NOMO-1 (cell line): ENCODE results near the gene CHST11.
A peak's percentile ranks its signal among the peaks of the same experiment; 100 is the strongest.

Experiments
- DNase-seq, 2 experiments: peaks; one replicate each; lab custom pipeline; 2025; ENCODE audit not compliant: unreplicated experiment in 2 of 2; lab: John Stamatoyannopoulos, UW

The CHST11 gene

GRCh38 chr12:104746467-104747088, 289.8 kb downstream of the CHST11 start:
- no peak for DNase-seq

DNA sequence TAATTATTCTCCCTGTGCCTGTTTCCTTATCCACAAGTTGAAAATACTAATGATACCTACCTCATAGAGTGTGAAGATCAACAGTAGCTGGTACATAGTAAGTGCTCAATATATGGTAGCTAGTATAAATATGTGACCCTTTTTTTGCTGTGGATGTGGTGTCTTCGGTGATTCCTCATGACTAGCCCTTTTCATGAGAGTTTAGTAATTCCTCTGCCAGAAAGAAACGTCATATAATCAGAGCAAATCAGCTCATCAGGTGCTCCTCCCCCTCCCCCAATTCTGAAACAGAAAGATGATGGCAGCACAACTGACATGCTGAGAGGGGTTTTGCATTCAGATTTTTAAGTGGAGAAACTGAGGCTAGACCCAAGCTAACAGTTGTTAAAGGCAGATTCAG, 290.6 kb downstream of the CHST11 start:
- DNase-seq = no peak

- DNase-seq = no peak
Observed at GRCh38 chr12:104747955-104748354, 291.2 kb downstream of the CHST11 start.

GRCh38 chr12:104748356-104748755, 291.6 kb downstream of the CHST11 start:
- DNase-seq = no peak

DNA sequence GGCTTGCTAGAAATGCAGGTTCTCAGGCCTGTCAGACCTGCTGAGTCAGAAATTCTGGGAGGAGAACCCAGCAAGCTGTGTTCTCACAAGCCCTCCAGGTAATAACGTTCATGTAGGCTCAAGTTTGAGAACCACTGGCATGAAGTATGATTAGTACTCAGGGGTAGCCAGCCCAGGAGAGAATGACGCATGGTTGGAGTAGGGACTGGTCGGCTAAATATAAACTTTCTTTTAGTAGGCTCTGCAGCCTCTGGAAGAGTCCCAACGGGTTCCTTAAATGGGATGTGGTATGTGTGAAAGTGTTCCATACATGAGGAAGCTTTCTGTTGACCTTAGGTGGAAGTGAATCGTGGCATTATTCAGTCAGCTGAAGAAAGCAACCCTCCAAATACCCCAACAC, 292.0 kb downstream of the CHST11 start:
- no peak for DNase-seq

DNA sequence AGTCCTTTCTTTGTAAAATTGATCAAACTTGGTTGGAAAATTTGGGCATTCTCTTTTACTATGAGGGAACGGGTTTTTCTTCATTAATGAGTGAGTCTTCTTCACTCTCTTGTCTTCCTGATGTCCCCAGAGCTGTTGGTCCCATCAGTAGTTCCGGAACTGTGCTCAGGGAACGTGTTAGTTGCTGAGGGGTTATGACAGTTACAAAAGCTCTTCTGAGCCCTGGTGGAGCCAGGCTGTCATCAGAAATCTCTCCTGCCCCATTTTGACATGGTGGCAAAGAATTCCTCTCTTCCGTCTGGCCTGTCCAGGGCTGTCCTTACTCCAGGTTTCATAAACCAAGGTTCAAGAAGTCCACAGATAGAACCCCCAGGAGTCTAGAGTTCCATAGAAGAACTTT, 292.8 kb downstream of the CHST11 start:
- DNase-seq = peak in 1 of 2 experiments; percentile 5

DNA sequence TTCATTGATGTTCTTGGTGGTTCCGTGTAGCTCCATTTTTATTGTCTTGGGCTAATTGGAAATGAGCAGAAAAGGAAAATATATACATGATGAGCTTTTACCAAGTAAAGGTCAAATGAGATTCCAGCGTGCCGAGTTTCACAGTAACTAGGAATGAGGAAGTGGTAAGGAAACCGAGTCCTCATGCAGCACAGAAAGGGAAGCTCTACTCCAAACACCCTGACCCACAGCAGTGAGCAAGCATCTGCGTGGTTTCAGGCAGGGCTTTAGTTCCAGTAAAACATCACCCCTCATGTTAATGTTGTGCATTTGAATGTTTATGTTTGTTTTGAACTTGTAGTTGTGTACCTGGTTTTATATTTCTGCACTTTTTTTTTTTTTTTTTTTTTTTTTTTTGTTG, 293.3 kb downstream of the CHST11 start:
- peak; percentile 79 to 96 for DNase-seq

DNA sequence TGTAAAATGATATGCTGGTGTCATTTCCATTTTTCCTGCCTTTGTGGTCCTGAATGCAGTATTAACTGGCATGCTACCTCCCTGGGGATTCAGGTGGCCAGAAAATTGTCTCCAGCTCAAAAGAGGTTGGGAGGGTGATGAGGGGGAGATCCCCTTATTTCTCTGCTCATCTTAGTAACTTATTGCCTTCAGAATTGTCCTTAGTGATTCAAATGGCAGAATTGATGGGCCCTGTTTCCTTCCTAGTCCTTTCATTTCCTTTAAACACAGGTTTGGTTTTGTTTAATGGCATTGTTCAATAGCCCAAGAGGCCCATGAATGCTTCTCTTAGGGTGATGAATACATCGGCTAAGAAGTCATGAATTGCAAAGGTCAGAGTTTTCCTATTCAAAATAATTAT, 294.4 kb downstream of the CHST11 start:
- DNase-seq = no peak

DNA sequence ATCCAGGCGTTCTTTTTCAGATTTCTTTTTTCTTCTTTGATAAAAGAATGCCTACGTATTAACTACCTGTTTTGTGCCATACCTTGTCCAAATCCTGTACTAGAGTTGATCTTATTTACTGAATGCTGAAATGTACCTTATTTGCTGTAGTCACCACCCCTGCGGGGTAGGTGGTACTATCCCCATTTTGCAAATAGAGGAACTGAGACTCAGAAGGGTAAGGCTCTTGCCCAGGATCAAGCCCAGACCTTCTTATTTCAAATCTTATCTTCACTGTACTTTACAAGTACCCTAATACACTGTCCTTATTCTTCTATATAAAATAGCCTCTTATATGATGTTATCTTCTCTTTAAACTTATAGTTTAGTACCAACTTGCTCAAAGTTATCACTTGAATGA, 294.8 kb downstream of the CHST11 start:
- peak; percentile 19 to 39 for DNase-seq

DNA sequence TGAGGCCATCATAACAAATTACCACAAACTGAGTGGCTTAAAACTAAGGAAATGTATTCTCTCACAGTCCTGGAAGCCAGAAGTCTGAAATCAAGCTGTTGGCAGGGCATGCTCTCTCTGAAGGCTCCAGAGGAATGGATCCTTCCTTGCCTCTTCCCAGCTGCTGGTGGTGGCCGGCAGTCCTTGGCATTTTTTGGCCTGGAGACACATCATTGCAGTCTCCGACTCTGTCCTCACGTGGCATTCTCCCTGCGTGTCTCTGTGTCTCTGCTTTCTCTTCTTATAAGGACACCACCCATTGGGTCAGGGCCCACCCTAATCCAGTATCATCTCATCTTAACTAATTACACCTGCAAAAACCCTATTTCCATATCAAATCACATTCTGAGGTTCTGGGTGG, 295.3 kb downstream of the CHST11 start:
- DNase-seq = no peak

DNA sequence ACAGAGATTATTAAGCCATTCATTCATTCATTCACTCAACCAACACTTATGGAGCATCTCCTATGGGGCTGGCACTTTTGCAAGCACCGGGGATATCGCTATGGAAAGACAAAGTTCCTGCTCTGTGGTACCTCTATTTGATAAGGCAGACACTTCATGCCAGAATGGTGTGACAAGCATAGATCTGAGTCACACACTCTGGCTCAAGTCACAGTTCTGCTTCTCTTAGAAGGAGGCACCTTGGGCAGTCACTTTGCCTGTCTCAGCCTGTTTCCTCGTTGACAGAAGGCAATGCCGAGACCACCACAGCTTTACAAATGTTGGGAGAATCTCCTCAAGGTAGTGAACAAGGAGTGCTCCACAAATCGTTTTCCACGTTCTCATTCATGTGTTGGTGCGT, 296.1 kb downstream of the CHST11 start:
- no peak for DNase-seq

DNA sequence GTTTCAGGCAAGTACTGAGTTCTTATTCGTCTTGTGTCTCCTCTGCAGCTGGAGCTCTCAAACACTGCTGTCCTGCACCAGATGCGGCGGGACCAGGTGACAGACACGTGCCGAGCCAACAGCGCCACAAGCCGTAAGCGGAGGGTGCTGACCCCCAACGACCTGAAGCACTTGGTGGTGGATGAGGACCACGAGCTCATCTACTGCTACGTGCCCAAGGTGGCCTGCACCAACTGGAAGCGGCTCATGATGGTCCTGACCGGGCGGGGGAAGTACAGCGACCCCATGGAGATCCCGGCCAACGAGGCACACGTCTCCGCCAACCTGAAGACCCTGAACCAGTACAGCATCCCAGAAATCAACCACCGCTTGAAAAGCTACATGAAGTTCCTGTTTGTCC, 300.2 kb downstream of the CHST11 start:
- DNase-seq = no peak

DNA sequence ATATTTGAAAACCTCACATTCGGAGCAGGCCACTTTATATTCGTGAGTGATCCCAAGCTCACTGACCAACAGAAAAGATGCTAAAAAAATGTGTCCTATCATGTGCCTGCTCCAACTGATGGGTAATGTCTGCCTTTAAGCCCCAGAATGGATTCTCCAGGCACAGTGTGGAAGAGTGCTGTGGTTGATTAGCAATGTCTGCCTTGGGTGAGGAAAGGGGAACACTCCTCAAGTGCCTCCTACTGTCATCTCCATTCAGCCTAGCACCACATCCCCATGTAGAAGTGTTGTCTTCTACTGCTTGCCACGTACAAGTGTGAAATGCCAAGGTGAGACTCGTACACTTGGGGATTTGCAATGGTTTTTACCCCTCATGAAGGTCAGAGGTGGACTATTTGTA, 302.0 kb downstream of the CHST11 start:
- no peak for DNase-seq

- DNase-seq = no peak
Observed at GRCh38 chr12:104761091-104761490, 304.3 kb downstream of the CHST11 start.

DNA sequence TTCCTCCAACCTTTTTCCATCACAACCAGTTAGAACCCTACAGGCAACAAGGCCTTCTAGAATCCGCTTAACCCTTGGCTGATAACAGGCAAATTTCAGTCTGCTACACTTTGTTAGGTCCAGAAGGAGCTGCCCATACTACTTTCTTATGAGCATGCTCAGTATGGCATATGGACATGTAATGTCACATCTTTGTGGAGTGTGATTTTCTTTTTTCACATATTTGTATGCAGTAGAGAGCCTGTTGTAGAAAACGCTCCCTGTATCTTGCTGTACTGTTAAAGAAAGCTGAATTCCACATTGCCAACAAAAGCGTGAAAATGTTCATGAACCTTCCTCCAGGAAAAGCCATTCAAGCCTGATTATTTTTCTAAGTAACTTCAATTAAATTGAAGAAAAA, 304.9 kb downstream of the CHST11 start:
- no peak for DNase-seq

GRCh38 chr12:104763168-104763805, 306.5 kb downstream of the CHST11 start:
- DNase-seq = peak; percentile 59 to 85

GRCh38 chr12:104764225-104765091, 307.7 kb downstream of the CHST11 start:
- peak; percentile 66 to 74 for DNase-seq

DNA sequence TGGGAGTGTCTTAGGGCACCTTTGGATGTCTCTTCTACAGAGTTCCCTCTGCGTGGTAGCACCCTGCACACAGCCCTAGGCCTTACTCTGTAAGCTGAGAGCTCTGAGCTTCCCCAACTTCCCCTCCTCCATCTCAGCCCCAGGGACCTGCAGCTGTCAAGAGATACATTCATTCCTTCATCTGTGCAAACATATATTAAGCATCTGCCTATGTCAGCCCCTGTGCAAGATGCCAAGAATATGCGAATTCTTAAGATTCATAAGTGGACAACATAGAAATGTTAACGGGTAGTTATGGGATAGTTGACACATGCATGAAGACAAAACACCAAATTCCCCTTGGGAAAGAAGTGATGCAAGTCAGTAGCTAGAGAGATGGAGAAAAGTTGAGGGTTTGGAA, 310.5 kb downstream of the CHST11 start:
- DNase-seq = no peak

DNA sequence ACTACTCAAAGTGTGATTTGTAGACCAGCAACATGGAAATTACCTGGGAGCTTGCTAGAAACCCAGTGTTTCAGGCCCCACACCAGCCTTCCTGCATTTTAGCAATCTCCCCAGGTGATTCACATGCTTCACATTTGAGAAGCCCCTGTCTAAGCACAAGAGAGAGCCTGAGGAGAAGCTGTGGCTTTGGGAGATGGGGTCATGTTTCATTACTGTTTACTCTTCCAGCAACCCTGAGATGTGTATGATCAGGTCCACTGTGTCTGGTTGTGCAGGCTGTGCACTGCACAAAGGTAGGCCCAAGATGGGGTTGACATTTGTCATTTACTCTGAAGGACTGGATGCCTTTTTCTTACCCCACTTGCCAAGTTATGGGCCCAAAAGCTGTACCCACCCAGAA, 311.3 kb downstream of the CHST11 start:
- DNase-seq = no peak

- no peak for DNase-seq
Observed at GRCh38 chr12:104769144-104769561, 312.4 kb downstream of the CHST11 start.

- DNase-seq = no peak
Observed at GRCh38 chr12:104772336-104772735, 315.6 kb downstream of the CHST11 start.

DNA sequence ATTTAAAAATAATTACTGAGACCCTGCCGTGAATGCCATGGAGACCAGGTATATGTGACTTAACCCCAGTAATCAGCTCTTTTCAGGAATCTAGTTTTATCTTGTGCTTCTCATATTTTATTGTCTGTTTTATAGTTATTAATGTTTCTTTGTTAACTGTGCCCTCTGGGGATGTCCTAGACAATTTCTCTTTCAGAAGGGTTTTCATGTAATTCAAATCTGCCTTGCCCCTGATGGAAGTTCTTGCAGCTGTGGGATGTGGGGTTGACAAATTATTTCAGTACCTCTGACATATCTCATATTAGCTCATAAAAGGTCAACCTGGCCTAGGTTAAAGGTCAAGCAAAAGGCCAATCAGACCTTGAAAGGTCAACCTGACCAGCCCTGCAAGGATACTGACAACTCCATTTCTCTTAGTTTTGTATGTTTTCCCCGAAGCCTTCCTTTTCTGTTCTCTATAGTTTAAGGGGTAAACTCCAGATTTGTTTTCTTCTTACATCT, 319.0 kb downstream of the CHST11 start:
- DNase-seq = no peak
